Naive B cell (primary cell): ENCODE data around the gene SGMS1. TPM values are rescaled to one million over a fixed set of nuclear protein-coding genes. Genes with fewer than 3 reads are reported as not detected.
A peak's percentile ranks its signal among the peaks of the same experiment; 100 is the strongest.
"Not testable (repeated sequence)": the region's sequence is repeated elsewhere in the genome, so short reads cannot be mapped to it uniquely, and the experiment has no call there.

ENCODE experiments used
- ATAC-seq, 2 donors: fragments of 150-1000 bp; cut with Tn5 transposase; 2 replicates each; pipeline ENCODE4 v1.10.0; 2021; ENCODE audit warnings: low read depth in 2 of 2, mild to moderate bottlenecking in 2 of 2, moderate library complexity in 2 of 2
- DNase-seq: peaks from one replicate; pipeline ENCODE4 v3.0.0; 2022
- H3K27ac Mint-ChIP-seq, 6 donors: one replicate each; pipeline ENCODE4 v1.8.0; 2020 to 2022; ENCODE audit warnings: mild to moderate bottlenecking in 6 of 6, mixed read lengths in 6 of 6, moderate library complexity in 5 of 6, inconsistent platforms in 2 of 6
- H3K27me3 Mint-ChIP-seq, 3 donors: one replicate each; pipeline ENCODE4 v1.8.0; 2021 to 2022; ENCODE audit warnings: mixed read lengths in 3 of 3, mild to moderate bottlenecking in 1 of 3
- H3K36me3 Mint-ChIP-seq, 2 donors: one replicate each; pipeline ENCODE4 v1.8.0; 2020 to 2022; ENCODE audit warnings: mixed read lengths in 2 of 2, inconsistent platforms in 1 of 2, mild to moderate bottlenecking in 1 of 2
- H3K4me1 Mint-ChIP-seq, 3 donors: one replicate each; pipeline ENCODE4 v1.8.0; 2020 to 2022; ENCODE audit warnings: mixed read lengths in 3 of 3, inconsistent platforms in 1 of 3, mild to moderate bottlenecking in 1 of 3, moderate library complexity in 1 of 3
- H3K4me3 Mint-ChIP-seq, 8 donors: one replicate each; pipeline ENCODE4 v1.8.0; 2020 to 2022; ENCODE audit warnings: mild to moderate bottlenecking in 8 of 8, mixed read lengths in 8 of 8, moderate library complexity in 8 of 8, inconsistent platforms in 2 of 8
- H3K9me3 Mint-ChIP-seq, 7 donors: one replicate each; pipeline ENCODE4 v1.8.0; 2020 to 2022; ENCODE audit warnings: mixed read lengths in 7 of 7, mild to moderate bottlenecking in 5 of 7, inconsistent platforms in 2 of 7, moderate library complexity in 1 of 7
- polyA plus RNA-seq, 6 donors: library from polyadenylated mRNA; unstranded; fragments of 300-500 nt; fragmentation: Illumina TruSeq; gene quantifications; one replicate each; pipeline ENCODE4 v1.2.3, GENCODE V29; 2021; ENCODE audit warnings: low read depth in 6 of 6

The SGMS1 gene
- polyA plus RNA-seq, 6 donors from 2014 or later = 14.2 to 21.7 (median 16.7) TPM

DNA sequence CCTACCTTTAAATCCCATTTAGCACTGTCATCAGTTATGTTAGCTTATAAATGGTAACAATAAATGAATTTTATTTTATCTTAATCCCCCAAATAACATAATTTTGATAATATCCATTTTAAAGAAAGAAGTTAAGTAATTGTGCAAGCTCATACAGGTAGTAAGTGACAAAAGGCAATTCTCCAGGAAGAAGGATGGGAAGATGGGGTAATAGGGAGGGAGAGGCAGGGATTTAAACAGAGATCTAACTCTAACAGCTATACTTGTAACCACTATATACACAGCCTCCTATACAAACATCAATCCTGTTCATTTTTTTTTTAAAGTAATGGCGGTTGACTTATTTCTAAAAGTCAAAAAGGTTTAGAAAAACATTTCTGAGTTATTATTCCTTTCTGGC lies 119.4 kb downstream of the SGMS1 start:
- peaks cover 0 to 3% (median 0%) of the 10 kb centered on the region in 7 donors for H3K9me3 Mint-ChIP-seq
- no peaks in the 10 kb centered on the region for H3K27me3 Mint-ChIP-seq
- H3K36me3 Mint-ChIP-seq = no peaks in the 10 kb centered on the region
- DNase-seq = no peak
- H3K27ac Mint-ChIP-seq = peak overlapping the region in 1 of 6 donors; percentile 63
- peaks cover 24 to 28% (median 25%) of the 10 kb centered on the region in 3 donors for H3K4me1 Mint-ChIP-seq
- no peak for ATAC-seq
- no peak overlapping the region for H3K4me3 Mint-ChIP-seq

DNA sequence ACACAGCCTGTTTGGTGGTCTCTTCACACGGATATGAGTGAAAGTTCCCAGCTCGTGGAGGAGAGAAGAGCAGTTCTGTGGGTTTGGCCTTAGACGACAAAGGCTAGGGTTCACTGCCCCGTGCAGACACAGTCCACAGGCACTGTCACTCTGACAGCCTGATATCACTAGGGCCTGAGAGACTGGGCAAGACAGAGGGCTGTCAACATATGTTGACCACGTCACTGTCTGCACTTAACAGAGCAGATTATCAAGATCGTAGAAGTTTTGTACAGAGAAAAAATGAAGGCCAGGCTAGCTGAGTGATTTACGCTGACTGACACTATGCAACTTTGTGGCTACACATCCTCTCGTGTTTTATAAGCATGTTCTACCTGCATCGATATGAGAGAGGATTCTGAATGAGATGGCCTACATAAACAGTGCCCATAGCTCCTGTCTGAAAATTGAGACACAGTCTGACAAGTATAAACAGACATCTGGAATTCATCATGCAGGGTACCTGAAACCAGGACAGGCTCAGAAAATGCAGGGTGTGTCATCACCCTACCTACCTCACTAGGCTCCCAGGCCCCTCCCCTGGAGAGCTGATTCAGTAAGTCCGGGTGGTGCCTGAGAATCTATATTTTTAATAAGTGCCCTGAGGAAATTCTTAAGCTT lies 120.0 kb downstream of the SGMS1 start:
- no peak for DNase-seq
- Mint-ChIP-seq H3K36me3 (peaks cover 0 to 2% of the 10 kb centered on the region in 2 donors), H3K27ac (peak overlapping the region in 3 of 6 donors; percentile 6 to 56 (median 10)), H3K27me3 (no peaks in the 10 kb centered on the region), H3K4me3 (peak overlapping the region in 1 of 8 donors; percentile 22), H3K4me1 (peaks cover 24 to 28% (median 25%) of the 10 kb centered on the region in 3 donors), H3K9me3 (peaks cover 0 to 5% (median 0%) of the 10 kb centered on the region in 7 donors)
- no peak for ATAC-seq

GRCh38 chr10:50503156-50503555 lies 120.6 kb downstream of the SGMS1 start:
- not testable (repeated sequence) for H3K4me3 Mint-ChIP-seq, H3K36me3 Mint-ChIP-seq, ATAC-seq, DNase-seq, H3K9me3 Mint-ChIP-seq, H3K27me3 Mint-ChIP-seq
- Mint-ChIP-seq H3K4me1 (peaks cover 24 to 28% (median 25%) of the 10 kb centered on the region in 3 donors), H3K27ac (peak overlapping the region in 3 of 6 donors; percentile 10 to 56 (median 56))

DNA sequence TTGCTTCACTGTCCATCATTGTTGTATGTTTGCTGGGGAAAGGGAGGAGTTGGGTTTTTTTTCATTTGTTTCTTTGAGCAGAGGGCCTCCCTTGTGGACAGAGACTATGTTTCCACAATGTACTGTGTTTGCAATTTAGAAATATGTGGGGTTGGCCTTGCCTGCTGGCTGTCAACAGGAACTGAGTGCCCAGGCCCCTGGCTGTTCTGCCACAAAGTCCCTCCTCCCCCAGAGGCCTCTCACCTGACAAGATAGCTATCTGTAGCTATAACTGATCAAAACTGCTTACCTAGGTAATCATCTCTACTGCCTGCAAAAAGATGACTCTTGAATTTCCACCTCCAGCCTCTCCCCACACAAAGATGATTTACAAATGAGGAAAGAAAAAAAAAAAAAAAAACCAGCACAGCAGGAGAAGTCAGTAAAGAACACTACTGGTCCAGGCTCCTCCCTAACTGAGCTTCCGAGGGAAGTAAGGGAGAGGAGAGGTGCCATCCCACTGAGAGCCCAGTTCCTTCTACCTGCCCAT lies 121.8 kb downstream of the SGMS1 start:
- ATAC-seq (no peak), DNase-seq (no peak)
- H3K4me1 Mint-ChIP-seq = peaks cover 27 to 33% (median 32%) of the 10 kb centered on the region in 3 donors
- H3K9me3 Mint-ChIP-seq = peaks cover 0 to 9% (median 0%) of the 10 kb centered on the region in 7 donors
- peak overlapping the region in 1 of 8 donors; percentile 31 for H3K4me3 Mint-ChIP-seq
- no peaks in the 10 kb centered on the region for H3K27me3 Mint-ChIP-seq
- peak overlapping the region in 3 of 6 donors; percentile 43 to 71 (median 55) for H3K27ac Mint-ChIP-seq
- peaks cover 0 to 6% of the 10 kb centered on the region in 2 donors for H3K36me3 Mint-ChIP-seq

GRCh38 chr10:50501478-50501877 lies 122.3 kb downstream of the SGMS1 start:
- H3K27me3 Mint-ChIP-seq = no peaks in the 10 kb centered on the region
- DNase-seq = no peak
- ATAC-seq = no peak
- no peak overlapping the region for H3K27ac Mint-ChIP-seq
- no peak overlapping the region for H3K4me3 Mint-ChIP-seq
- H3K4me1 Mint-ChIP-seq = peaks cover 29 to 37% (median 35%) of the 10 kb centered on the region in 3 donors
- peaks cover 0 to 9% (median 0%) of the 10 kb centered on the region in 7 donors for H3K9me3 Mint-ChIP-seq
- H3K36me3 Mint-ChIP-seq = peaks cover 0 to 6% of the 10 kb centered on the region in 2 donors

GRCh38 chr10:50498465-50498864 lies 125.3 kb downstream of the SGMS1 start:
- Mint-ChIP-seq H3K36me3 (peaks cover 0 to 11% of the 10 kb centered on the region in 2 donors), H3K9me3 (peaks cover 0 to 9% (median 0%) of the 10 kb centered on the region in 7 donors), H3K4me1 (peaks cover 27 to 40% (median 31%) of the 10 kb centered on the region in 3 donors), H3K27ac (no peak overlapping the region), H3K27me3 (no peaks in the 10 kb centered on the region), H3K4me3 (no peak overlapping the region)
- no peak for DNase-seq
- no peak for ATAC-seq

DNA sequence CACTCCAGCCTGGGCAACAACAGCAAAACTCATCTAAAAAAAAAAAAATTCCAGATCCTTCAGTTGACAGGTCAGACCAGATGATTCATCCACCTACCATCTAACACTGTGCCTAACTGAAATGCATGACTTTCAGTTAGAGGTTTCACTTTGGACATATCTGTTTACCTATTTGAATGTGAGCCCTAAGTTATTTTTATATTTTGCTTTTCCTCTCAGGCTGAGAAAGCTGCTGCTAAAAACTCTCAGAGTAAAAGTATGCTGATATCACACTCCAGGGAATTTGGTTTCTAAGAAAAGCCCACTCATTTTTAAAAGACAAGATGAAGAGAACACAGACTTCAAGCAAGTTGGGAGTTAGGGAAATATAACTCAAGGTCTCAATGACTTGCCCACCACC lies 126.0 kb downstream of the SGMS1 start:
- Mint-ChIP-seq H3K27ac (peak overlapping the region in 2 of 6 donors; percentile 26 to 66), H3K36me3 (peaks cover 0 to 11% of the 10 kb centered on the region in 2 donors), H3K9me3 (peaks cover 0 to 9% (median 0%) of the 10 kb centered on the region in 7 donors), H3K27me3 (no peaks in the 10 kb centered on the region), H3K4me3 (no peak overlapping the region), H3K4me1 (peaks cover 25 to 39% (median 27%) of the 10 kb centered on the region in 3 donors)
- DNase-seq = no peak
- no peak for ATAC-seq

DNA sequence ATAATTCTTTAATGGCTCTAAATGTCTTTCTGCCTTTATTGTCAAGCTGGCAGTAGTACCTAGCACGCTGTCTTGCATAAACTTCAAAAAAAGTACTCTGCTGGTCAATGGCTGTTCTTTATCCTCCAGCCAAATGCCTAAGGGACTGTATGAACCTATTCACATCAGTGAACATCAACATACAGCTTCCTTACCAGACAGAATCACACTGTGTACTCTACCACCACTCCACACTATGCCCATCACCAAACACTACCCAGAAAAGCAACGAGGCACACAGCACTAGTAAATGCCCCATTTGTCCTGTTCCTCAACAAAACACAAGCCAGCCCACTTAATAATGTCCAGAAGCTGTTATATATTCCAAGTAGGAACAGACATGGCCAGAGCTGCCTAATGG lies 127.5 kb downstream of the SGMS1 start:
- no peaks in the 10 kb centered on the region for H3K27me3 Mint-ChIP-seq
- H3K4me3 Mint-ChIP-seq = peak overlapping the region in 1 of 8 donors; percentile 2
- DNase-seq = no peak
- H3K4me1 Mint-ChIP-seq = peaks cover 22 to 36% (median 29%) of the 10 kb centered on the region in 3 donors
- peaks cover 0 to 9% (median 2%) of the 10 kb centered on the region in 7 donors for H3K9me3 Mint-ChIP-seq
- peak overlapping the region in 3 of 6 donors; percentile 1 to 71 (median 35) for H3K27ac Mint-ChIP-seq
- peaks cover 0 to 11% of the 10 kb centered on the region in 2 donors for H3K36me3 Mint-ChIP-seq
- no peak for ATAC-seq

GRCh38 chr10:50490241-50490640 lies 133.5 kb downstream of the SGMS1 start:
- Mint-ChIP-seq H3K27ac (peak overlapping the region in 1 of 6 donors; percentile 52), H3K4me3 (no peak overlapping the region), H3K36me3 (peaks cover 7 to 12% of the 10 kb centered on the region in 2 donors), H3K27me3 (no peaks in the 10 kb centered on the region), H3K9me3 (peaks cover 0 to 8% (median 4%) of the 10 kb centered on the region in 7 donors), H3K4me1 (peaks cover 18 to 33% (median 20%) of the 10 kb centered on the region in 3 donors)
- DNase-seq (no peak), ATAC-seq (no peak)

DNA sequence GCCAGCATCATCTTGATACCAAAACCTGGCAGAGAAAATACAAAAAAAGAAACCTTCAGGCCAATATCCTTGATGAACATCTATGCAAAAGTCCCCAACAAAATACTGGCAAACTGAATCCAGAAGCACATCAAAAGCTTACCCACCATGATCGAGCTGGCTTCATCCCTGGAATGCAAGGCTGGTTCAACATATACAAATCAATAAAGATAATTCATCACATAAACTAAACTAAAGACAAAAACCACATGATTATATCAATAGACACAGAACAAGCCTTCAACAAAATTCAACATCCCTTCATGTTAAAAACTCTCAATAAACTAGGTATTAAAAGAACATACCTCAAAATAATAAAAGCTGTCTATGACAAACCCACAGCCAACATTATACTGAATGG lies 139.2 kb downstream of the SGMS1 start:
- Mint-ChIP-seq H3K4me1 (peaks cover 20 to 49% (median 35%) of the 10 kb centered on the region in 3 donors), H3K9me3 (peaks cover 6 to 27% (median 22%) of the 10 kb centered on the region in 7 donors), H3K36me3 (peaks cover 30 to 44% of the 10 kb centered on the region in 2 donors), H3K27ac (peak overlapping the region in 2 of 6 donors; percentile 53 to 58), H3K4me3 (peak overlapping the region in 1 of 8 donors; percentile 51)
- DNase-seq, H3K27me3 Mint-ChIP-seq, ATAC-seq: not testable (repeated sequence)

DNA sequence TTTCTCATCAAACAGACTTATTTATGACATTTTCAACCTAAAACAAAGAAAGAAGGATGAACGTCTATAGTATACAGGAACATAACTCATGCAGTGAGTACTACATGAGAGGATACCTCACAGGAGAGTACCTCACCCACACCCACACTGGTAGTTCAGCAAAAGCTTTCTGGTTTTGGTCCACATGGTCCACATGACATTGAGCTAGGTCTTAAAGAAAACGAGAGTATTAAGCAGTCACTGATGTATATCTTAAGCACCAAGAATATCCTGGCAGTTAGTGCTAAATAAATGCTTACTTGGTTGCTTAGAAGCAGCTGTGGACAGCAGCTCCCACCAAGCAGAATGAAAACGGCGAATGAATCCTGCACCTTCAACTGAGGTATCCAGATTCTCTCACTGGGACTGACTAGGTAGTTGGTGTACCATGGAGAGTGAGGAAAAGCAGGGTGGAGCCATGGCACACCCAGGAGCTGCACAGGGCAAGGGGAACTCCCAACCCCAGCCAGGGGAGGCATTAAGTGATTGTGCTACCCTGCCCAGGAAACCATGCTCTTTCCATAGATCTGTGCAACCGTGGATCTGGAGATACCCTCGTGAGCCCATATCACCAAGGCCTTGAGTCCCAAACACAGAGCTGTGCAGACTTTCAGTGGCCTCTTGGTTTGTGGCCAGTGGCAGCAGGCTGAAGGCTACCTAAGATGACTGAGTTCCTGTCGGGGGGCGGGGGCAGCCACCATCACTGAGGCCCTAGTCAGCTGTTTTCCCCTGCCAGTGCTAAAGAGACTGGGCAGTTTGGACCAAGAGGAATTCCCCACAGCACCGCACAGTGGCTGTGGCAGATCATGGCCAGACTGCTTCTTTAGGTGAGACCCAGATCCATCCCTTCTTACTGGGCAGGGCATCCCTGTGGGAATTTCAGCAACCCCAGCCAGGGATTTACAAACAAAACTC lies 143.4 kb downstream of the SGMS1 start:
- Mint-ChIP-seq H3K9me3 (peaks cover 6 to 46% (median 33%) of the 10 kb centered on the region in 7 donors), H3K4me1 (peaks cover 15 to 32% (median 17%) of the 10 kb centered on the region in 3 donors)

GRCh38 chr10:50477287-50478203 lies 146.2 kb downstream of the SGMS1 start:
- no peak for ATAC-seq
- H3K9me3 Mint-ChIP-seq = peaks cover 0 to 24% (median 15%) of the 10 kb centered on the region in 7 donors
- H3K27ac Mint-ChIP-seq = peak overlapping the region in 1 of 6 donors; percentile 78
- no peaks in the 10 kb centered on the region for H3K27me3 Mint-ChIP-seq
- H3K36me3 Mint-ChIP-seq = peaks cover 30 to 41% of the 10 kb centered on the region in 2 donors
- no peak for DNase-seq
- peak overlapping the region in 2 of 8 donors; percentile 8 to 54 for H3K4me3 Mint-ChIP-seq
- peaks cover 7 to 23% (median 11%) of the 10 kb centered on the region in 3 donors for H3K4me1 Mint-ChIP-seq

More for the DNA sequence above, 143.4 kb downstream of the SGMS1 start:
- Mint-ChIP-seq H3K4me3 (no peak overlapping the region), H3K27ac (peak overlapping the region in 1 of 6 donors; percentile 31), H3K36me3 (peaks cover 41 to 58% of the 10 kb centered on the region in 2 donors), H3K27me3 (no peaks in the 10 kb centered on the region)
- ATAC-seq (no peak), DNase-seq (no peak)
